Left ventricle myocardium inferior (tissue), 1 donor: ENCODE data around the gene RNU6-1. TPM values are rescaled to one million over a fixed set of nuclear protein-coding genes. Genes with fewer than 3 reads are reported as not detected.

Experiments
- DNase-seq: peaks from one replicate; pipeline ENCODE4 v3.0.0-alpha.2; 2020
- H3K27ac ChIP-seq: fragments of 200-600 bp; replicated peaks from 2 replicates; pipeline ENCODE4 v1.8.0; 2021
- H3K27me3 ChIP-seq: fragments of 200-600 bp; 2 replicates; pipeline ENCODE4 v1.8.0; 2021; ENCODE audit warnings: low read depth
- H3K36me3 ChIP-seq: fragments of 200-600 bp; 2 replicates; pipeline ENCODE4 v1.8.0; 2021
- H3K4me1 ChIP-seq: fragments of 200-600 bp; 2 replicates; pipeline ENCODE4 v1.8.0; 2021
- H3K4me3 ChIP-seq: fragments of 200-600 bp; 2 replicates; pipeline ENCODE4 v1.8.0; 2021; ENCODE audit warnings: mild to moderate bottlenecking, moderate library complexity
- H3K9me3 ChIP-seq: fragments of 200-600 bp; replicated peaks from 2 replicates; pipeline ENCODE4 v1.8.0; 2021
- CTCF ChIP-seq: fragments of 200-600 bp; IDR thresholded peaks from 2 replicates; pipeline ENCODE4 v1.8.0; 2021; ENCODE audit warnings: antibody characterized with exemption, mild to moderate bottlenecking, borderline replicate concordance
- intact Hi-C: fragments of 100-400 bp; cut with micrococcal nuclease; formaldehyde crosslinking; loops from one replicate; pipeline ENCODE4 v1.11.0; 2022
- total RNA-seq: library from RNA; stranded (reverse); fragmentation: NEBNext Ultra II Directional; extraction: Animal tissue kit (Norgen Biotek cat#: 25700); gene quantifications from one replicate; pipeline ENCODE4 v1.2.1, GENCODE V29; 2021
- donor health status: DM: no; HTN: yes; CAD: no; lungs with severe emphysema.

The RNU6-1 gene
- total RNA-seq, 1 donor from 2014 or later = not detected

DNA sequence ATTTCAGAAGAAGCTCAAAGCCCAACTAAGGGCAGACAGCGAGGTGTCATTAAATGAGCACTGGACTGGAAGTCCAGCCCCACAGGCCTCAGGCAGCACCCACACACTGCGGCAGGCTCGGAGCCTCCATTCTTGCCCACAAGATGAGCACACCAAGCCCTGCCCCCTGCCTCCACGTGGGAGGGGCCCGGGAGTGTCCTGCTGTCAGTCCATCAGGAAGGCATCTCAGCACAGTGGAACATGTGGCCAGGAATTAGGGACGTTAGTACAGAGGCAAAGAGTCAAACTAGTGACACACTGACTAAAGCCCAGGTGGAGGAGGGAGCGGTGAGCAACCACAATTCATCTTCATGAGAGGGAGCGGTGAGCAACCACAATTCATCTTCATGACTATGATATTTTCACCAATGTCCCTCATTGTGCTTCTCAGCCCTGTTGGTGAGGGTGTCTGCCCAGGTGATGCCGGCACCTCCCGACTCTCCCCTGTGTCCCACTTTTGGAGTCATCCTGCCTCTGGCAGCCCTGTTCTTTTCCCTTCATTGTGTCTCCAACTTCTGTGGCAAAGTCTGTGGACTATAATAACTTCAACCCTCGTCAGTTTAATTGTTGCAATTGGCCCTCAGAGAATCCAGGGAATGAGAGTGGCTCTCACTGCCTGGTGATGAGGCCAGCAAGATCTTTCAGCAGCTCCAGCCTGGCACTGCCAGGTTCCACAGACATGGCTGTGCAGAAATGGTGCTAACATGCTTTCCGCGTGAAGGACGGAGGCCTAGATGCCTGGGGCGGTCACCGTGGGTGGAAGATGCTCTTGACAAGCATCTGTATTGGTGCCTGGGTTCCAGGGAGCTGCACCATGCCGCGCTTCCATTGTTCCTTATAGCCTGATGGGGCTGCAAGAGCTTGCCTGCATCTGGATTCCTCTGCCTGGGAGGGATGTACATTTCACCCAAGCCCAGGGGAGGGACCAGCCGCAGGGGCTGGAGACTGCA is 37.6 kb downstream of the RNU6-1 start:
- intact Hi-C loops = no loop called here
- Histone ChIP-seq H3K36me3 (peaks cover 17% of the 10 kb centered on the region), H3K9me3 (no peaks in the 10 kb centered on the region)

DNA sequence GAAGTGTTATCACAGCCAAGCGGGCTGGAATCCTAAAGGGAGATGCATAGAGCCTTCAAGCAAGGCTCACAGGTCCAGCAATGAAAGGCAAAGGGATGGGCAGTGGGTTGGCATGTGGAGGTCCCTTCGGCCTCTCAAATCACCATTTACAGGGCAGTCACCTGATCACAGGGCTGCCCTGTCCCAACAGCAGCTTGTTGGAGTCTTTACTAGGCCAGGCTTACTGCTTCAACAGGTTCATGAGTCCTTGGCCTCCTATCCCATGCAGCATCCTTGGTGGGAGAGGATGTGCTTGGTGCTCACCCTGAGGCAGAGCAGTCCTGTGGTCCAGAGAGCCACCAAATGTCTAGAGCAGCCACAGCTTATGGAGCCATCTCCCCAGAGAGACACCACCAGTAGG is 38.7 kb downstream of the RNU6-1 start:
- no peak for DNase-seq
- Histone ChIP-seq H3K36me3 (peaks cover 7% of the 10 kb centered on the region), H3K27ac (no peak overlapping the region), H3K9me3 (no peaks in the 10 kb centered on the region), H3K4me1 (peaks cover 39% of the 10 kb centered on the region), H3K27me3 (no peaks in the 10 kb centered on the region), H3K4me3 (no peak overlapping the region)
- intact Hi-C loops = no loop called here
- TF ChIP-seq CTCF = no peak

More for the DNA sequence above, 37.6 kb downstream of the RNU6-1 start:
- H3K27ac ChIP-seq = no peak overlapping the region
- TF ChIP-seq CTCF = no peak
- peaks cover 28% of the 10 kb centered on the region for H3K4me1 ChIP-seq
- H3K27me3 ChIP-seq = no peaks in the 10 kb centered on the region
- no peak overlapping the region for H3K4me3 ChIP-seq
- DNase-seq = no peak

DNA sequence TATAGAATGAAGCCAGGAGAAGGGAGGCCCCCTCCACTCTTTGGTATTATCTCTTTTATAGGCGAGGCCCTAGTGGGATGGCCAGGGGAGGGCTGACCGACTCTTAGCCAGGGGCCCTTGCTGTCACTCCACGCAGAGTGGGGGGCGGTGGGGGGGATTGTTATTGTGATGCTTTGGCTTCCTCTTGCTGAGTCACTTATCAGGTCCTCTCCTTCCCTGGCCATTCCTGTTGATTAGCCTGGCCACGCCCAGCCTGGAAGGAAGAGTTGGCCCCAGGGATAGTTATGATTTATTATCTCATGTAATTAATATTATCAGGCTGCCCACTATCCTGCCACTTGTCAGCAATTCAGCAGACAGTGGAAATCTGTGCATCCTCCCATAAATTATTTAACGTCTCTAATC is 40.0 kb downstream of the RNU6-1 start:
- TF ChIP-seq CTCF = no peak
- peaks cover 11% of the 10 kb centered on the region for H3K36me3 ChIP-seq
- H3K9me3 ChIP-seq = peaks cover 9% of the 10 kb centered on the region
- no peak overlapping the region for H3K27ac ChIP-seq
- H3K27me3 ChIP-seq = no peaks in the 10 kb centered on the region
- H3K4me3 ChIP-seq = no peak overlapping the region
- DNase-seq = no peak
- H3K4me1 ChIP-seq = peaks cover 42% of the 10 kb centered on the region
- intact Hi-C loops = no loop called here

- Histone ChIP-seq H3K4me1 (peaks cover 21% of the 10 kb centered on the region), H3K36me3 (peaks cover 11% of the 10 kb centered on the region), H3K4me3 (no peak overlapping the region), H3K27ac (peak overlapping the region; percentile 42), H3K9me3 (peaks cover 17% of the 10 kb centered on the region), H3K27me3 (no peaks in the 10 kb centered on the region)
- DNase-seq = peak; percentile 33
- TF ChIP-seq CTCF = no peak
- intact Hi-C loops = no loop called here
Measured at GRCh38 chr15:67796196-67797127, 43.4 kb downstream of the RNU6-1 start.

DNA sequence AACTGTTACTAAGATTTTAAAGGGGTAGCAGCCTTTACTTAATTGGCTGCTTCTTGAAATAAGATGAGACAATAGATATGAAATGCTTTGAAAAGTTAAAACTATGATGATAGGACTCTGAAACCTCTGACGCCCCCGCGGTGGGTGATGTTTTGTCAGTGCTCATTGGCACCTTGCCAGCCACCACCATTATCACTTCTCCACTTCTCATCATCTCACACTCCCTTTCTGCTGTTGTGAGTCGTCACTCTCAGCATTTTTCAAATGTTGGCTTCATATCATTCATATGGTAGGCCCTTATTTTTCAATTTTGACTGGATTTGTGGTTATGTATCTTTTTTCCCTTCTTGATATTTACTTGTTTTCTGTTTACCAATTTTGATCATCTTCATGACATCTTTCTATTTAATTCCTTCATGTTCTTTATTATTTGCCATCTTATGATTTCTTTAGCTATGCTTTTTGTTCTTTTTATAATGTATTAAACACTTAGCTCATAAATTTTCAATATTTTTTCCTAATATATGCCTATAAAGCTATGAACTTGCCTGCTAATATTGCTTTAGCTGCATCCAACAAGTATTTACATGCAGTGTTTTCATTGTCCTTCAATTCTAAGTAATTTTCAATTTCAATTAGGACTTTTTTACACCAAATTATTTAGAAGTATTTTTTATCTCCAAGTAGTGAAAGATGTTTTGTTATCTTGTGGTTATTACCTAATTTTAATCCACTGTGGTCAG is 44.8 kb downstream of the RNU6-1 start:
- intact Hi-C loops = no loop called here
- peaks cover 21% of the 10 kb centered on the region for H3K4me1 ChIP-seq
- no peaks in the 10 kb centered on the region for H3K27me3 ChIP-seq
- no peak overlapping the region for H3K27ac ChIP-seq
- peaks cover 17% of the 10 kb centered on the region for H3K9me3 ChIP-seq
- DNase-seq = no peak
- H3K36me3 ChIP-seq = peaks cover 14% of the 10 kb centered on the region
- no peak overlapping the region for H3K4me3 ChIP-seq
- no peak for TF ChIP-seq CTCF
